SU-DHL-6 (cell line): Measurements from ENCODE around the gene FKBP9.
"Not testable (repeated sequence)": the region's sequence is repeated elsewhere in the genome, so short reads cannot be mapped to it uniquely, and the experiment has no call there.

Experiments
- H2AFZ ChIP-seq: fragments of 200-600 bp; sonication (generic); 2 replicates; pipeline ENCODE4 v1.6.1; 2014; ENCODE audit warnings: low read depth, mild to moderate bottlenecking, moderate library complexity, mixed read lengths, antibody characterized with exemption, low read length; ENCODE audit not compliant: severe bottlenecking
- H3F3A ChIP-seq: fragments of 200-600 bp; shearing (Covaris generic); 2 replicates; pipeline ENCODE4 v1.6.0; 2016; ENCODE audit warnings: antibody characterized with exemption, mild to moderate bottlenecking; ENCODE audit not compliant: insufficient read depth
- H3K27ac ChIP-seq: fragments of 200-600 bp; sonication (generic); 2 replicates; pipeline ENCODE4 v1.5.1; 2016; ENCODE audit warnings: low read depth, mild to moderate bottlenecking, low read length, moderate library complexity, mixed read lengths
- H3K27me3 ChIP-seq: fragments of 200-600 bp; sonication (generic), shearing (Covaris generic); 2 replicates; pipeline ENCODE4 v1.6.0; 2014; ENCODE audit warnings: mild to moderate bottlenecking, low read length
- H3K36me3 ChIP-seq: fragments of 200-600 bp; sonication (generic); 2 replicates; pipeline ENCODE4 v1.6.1; 2014; ENCODE audit warnings: mild to moderate bottlenecking, low read length, mixed read lengths
- H3K4me2 ChIP-seq: fragments of 300-600, 200-600 bp; shearing (Covaris generic), sonication (generic); 2 replicates; pipeline ENCODE4 v1.6.0; 2014; ENCODE audit warnings: low read length, low read depth, mild to moderate bottlenecking; ENCODE audit not compliant: poor library complexity, severe bottlenecking
- H3K4me3 ChIP-seq: fragments of 200-600 bp; sonication (generic); 2 replicates; pipeline ENCODE4 v1.5.1; 2014; ENCODE audit warnings: antibody characterized with exemption, low read length, mild to moderate bottlenecking, mixed read lengths; ENCODE audit not compliant: insufficient read depth, poor library complexity, severe bottlenecking
- H3K79me2 ChIP-seq: fragments of 200-600 bp; sonication (generic); 2 replicates; pipeline ENCODE4 v1.6.1; 2014; ENCODE audit warnings: mild to moderate bottlenecking, low read length, moderate library complexity; ENCODE audit not compliant: insufficient read depth
- H3K9ac ChIP-seq: fragments of 200-600 bp; sonication (generic); 2 replicates; pipeline ENCODE4 v1.7.0; 2014; ENCODE audit warnings: mild to moderate bottlenecking, low read length
- H3K9me2 ChIP-seq: fragments of 200-600 bp; sonication (generic); replicated peaks from 2 replicates; pipeline ENCODE4 v1.6.1; 2014; ENCODE audit warnings: low read length; ENCODE audit not compliant: insufficient read depth
- H3K9me3 ChIP-seq: fragments of 200-600 bp; sonication (generic); 2 replicates; pipeline ENCODE4 v1.6.1; 2014; ENCODE audit warnings: low read length, mixed read lengths; ENCODE audit not compliant: insufficient read depth
- H4K20me1 ChIP-seq: fragments of 200-600 bp; sonication (generic); 2 replicates; pipeline ENCODE4 v1.6.1; 2014; ENCODE audit warnings: low read depth, mild to moderate bottlenecking, antibody characterized with exemption, low read length, moderate library complexity, mixed read lengths
- EZH2phosphoT487 ChIP-seq: fragments of 200-600 bp; sonication (generic), shearing (Covaris generic); conservative IDR thresholded peaks from 2 replicates; pipeline ENCODE4 v1.6.1; 2018; ENCODE audit warnings: mild to moderate bottlenecking, antibody characterized with exemption, low read length, moderate library complexity, mixed read lengths
- TF ChIP-seq, protein P1 (sequence below): fragments of 200-600 bp; sonication (generic); IDR thresholded peaks from one replicate; pipeline ENCODE4 v1.5.1; 2017; ENCODE audit warnings: antibody characterized with exemption, mild to moderate bottlenecking, low read length, moderate library complexity; ENCODE audit not compliant: insufficient read depth, poor library complexity, severe bottlenecking

The FKBP9 gene

DNA sequence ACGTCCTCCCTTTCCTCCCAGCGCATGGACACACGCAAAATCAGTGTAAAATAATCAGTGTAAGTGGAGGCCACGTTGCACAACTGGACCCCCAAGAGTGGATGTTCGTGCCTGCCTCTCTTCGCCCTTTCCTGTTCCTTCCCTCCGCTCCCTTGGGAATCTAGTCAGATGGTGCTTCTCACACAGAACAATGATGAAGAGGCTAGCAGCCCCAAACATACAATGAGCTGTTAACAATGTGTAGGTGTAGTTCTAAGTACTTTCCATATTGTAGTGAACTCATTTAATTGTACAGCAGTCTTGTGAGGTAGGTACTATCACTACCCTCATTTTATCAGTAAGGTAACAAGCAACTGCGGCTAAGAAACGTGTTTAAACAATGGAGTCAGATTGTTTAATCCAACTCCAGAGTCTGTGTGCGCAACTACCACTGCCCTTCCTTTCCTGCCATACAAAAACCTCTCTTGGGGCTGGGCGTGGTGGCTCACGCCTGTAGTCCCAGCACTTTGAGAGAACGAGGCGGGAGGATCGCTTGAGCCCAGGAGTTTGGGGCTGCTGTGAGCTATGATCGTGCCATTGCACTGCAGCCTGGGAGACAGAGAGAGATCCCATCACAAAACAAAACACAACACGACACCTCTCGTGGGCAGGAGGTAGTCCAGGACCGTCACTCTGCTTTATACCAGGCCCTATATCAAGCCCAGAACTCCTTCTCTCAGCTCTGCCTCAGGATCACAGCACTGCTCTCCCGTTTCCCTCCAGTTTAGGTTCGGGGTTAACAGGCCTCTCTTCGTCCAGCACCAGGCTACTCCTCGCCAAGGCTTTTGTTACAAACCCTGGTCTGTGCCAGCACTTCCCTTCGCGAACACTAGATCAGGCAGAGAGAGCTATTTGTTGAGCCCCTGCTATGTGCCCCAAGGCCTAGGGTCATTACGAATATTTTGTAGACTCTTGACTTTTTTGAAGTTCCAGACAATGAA is 1.1 kb downstream of the FKBP9 start:
- no peaks in the 10 kb centered on the region for H3K27me3 ChIP-seq
- H3K4me2 ChIP-seq: no peak overlapping the region
- no peak overlapping the region for H2AFZ ChIP-seq
- H3K36me3 ChIP-seq: no peaks in the 10 kb centered on the region
- H3K9me3 ChIP-seq: no peaks in the 10 kb centered on the region
- H3K4me3 ChIP-seq: no peak overlapping the region
- no peak overlapping the region for H3K27ac ChIP-seq
- H3K79me2 ChIP-seq: no peaks in the 10 kb centered on the region
- no peaks in the 10 kb centered on the region for H3K9me2 ChIP-seq
- H4K20me1 ChIP-seq: no peaks in the 10 kb centered on the region
- TF ChIP-seq, protein P1, sequence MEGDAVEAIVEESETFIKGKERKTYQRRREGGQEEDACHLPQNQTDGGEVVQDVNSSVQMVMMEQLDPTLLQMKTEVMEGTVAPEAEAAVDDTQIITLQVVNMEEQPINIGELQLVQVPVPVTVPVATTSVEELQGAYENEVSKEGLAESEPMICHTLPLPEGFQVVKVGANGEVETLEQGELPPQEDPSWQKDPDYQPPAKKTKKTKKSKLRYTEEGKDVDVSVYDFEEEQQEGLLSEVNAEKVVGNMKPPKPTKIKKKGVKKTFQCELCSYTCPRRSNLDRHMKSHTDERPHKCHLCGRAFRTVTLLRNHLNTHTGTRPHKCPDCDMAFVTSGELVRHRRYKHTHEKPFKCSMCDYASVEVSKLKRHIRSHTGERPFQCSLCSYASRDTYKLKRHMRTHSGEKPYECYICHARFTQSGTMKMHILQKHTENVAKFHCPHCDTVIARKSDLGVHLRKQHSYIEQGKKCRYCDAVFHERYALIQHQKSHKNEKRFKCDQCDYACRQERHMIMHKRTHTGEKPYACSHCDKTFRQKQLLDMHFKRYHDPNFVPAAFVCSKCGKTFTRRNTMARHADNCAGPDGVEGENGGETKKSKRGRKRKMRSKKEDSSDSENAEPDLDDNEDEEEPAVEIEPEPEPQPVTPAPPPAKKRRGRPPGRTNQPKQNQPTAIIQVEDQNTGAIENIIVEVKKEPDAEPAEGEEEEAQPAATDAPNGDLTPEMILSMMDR: no peak
- no peak for TF ChIP-seq EZH2phosphoT487
- no peak overlapping the region for H3K9ac ChIP-seq
- no peaks in the 10 kb centered on the region for H3F3A ChIP-seq

DNA sequence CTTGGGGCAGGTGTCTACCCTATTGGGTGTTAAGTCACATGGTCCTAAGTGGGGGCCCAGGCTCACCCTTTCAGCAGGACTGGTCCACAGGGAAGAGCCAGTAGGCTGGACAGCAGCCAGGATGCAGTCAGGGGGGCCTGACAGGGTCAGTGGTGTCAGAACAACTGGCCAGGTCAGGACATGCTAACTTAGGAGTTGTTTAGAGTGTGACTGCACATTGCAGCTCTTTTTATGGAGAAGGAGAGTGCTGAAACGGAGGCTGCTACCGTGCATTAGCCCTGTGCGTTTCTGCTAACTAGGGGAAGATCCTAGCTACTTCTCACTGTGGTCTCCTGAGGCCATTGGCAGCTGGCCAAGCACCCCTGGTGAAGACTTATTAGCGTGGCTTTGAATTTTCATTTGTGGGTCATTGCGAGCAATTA is 6.7 kb downstream of the FKBP9 start:
- H3K9me3 ChIP-seq, H2AFZ ChIP-seq, H3K9me2 ChIP-seq, H3K79me2 ChIP-seq, H3K4me2 ChIP-seq, H3K27ac ChIP-seq, H3K9ac ChIP-seq, H3K36me3 ChIP-seq, H3K27me3 ChIP-seq, H4K20me1 ChIP-seq, H3F3A ChIP-seq, H3K4me3 ChIP-seq: not testable (repeated sequence)

DNA sequence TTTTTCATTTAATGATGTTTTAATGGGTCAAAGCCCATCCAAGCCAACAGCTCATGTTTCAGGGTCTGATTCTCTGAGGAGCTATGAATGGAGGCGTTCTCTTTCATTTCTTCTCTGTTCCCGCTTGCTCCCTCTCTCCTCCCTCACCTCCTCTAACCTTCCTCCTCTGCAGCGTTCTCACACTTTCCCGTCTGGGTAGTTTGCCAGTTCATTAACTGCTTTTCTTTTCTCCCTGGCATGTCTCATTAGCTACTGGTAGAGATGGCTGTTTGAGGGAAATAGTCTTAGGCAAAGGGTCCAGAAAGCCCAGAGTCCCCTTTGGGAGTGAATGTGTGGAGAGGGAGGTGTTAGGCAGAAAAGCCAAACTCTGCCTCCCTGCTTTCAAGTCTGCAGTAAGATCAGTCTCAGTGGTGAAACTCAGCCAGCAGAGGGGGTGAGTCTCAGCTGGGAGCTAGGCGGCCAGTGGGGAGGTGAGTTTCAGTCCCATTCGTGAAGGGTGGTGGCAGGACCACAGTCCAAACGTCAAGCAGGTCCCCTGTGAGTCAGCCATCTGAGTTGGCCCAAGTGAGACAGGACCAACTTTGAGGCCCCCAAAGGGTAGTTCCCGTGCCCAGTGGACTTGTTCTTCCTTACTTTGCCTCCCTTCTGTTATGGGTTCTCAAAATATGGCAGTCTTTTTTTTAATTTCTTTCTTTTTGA is 7.4 kb downstream of the FKBP9 start:
- H4K20me1 ChIP-seq, H3K4me2 ChIP-seq, H3K4me3 ChIP-seq, H3K9me2 ChIP-seq, H3K9ac ChIP-seq, H3K27me3 ChIP-seq, H3K79me2 ChIP-seq, H3K27ac ChIP-seq, H2AFZ ChIP-seq, H3K9me3 ChIP-seq, H3K36me3 ChIP-seq, H3F3A ChIP-seq: not testable (repeated sequence)

DNA sequence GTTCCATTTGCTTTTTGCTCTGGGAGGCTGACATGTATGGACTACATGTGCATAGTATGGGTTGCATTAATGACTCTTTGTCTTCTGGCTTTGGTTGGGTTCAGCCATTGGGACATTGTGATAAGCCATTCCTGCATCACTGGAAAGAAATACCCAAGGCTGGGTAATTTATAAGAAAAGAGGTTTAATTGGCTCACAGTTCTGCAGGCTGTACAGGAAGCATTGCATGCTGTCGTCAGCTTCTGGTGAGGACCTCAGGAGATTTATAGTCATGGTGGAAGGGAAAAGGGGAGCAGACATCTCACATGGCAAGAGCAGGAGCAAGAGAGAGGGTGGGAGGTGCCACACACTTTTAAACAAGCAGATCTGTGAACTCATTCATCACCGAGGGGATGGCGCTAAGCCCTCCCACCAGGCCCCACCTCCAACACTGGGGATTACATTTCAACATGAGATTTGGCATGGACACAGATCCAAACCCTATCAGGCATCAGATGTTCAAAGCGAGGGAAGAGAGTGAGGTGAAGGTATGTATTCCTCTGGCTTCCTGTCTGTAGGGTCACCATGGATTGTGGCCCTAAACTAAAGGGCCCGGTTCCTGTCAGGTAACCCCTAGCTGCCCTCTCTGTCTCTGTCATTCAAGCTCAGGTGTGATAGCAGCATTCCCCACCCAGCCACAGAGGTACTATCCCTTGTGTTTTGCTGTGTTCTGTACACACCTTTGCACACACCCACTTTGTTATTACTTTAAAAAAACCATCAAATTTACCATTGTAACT is 9.4 kb downstream of the FKBP9 start:
- not testable (repeated sequence) for H3K4me2 ChIP-seq, H3K9me2 ChIP-seq, H4K20me1 ChIP-seq, H2AFZ ChIP-seq, H3K27me3 ChIP-seq, H3K79me2 ChIP-seq, H3K27ac ChIP-seq, H3K9me3 ChIP-seq, H3K4me3 ChIP-seq, H3F3A ChIP-seq, H3K36me3 ChIP-seq, H3K9ac ChIP-seq

DNA sequence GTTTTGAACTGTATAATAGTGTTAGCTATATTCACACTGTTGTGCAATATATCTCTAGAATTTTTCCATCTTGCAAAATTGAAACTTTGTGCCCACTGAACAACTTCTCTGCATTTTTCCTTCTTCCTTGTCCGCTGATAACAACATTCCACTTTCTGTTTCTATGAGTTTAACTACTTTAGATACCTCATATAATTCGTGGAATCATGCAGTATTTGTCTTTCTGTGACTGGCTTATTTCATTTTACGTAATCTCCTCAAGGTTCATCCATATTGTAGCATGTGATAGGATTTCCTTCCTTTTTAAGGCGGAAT is 10.0 kb downstream of the FKBP9 start:
- not testable (repeated sequence) for H3K9me2 ChIP-seq, H3K27ac ChIP-seq, H4K20me1 ChIP-seq, H3K9me3 ChIP-seq, H3K9ac ChIP-seq, H3K4me3 ChIP-seq, H3K4me2 ChIP-seq, H2AFZ ChIP-seq, H3K36me3 ChIP-seq, H3K27me3 ChIP-seq, H3K79me2 ChIP-seq, H3F3A ChIP-seq

DNA sequence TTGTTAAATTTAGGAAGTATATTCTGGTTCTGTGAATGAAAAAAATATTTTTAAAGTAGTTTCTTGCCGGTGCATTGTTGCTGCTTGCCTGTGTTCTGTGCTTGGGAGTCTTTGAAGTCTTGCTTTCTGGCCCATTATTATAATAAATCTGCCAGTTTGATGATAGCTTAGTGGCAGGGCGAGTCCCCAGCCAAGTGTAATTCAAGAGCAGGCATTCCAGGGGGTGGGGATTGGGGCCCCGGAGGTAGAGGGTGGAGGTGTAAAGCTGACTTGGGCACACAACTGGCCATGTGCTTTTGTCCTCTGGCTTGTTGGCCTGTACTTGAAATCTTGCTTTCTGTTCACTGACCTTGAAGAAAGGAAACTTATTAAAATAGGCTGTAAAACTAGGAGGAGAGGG is 14.7 kb downstream of the FKBP9 start:
- H3K79me2 ChIP-seq, H3K36me3 ChIP-seq, H3K9me3 ChIP-seq, H3K9ac ChIP-seq, H4K20me1 ChIP-seq, H2AFZ ChIP-seq, H3K4me3 ChIP-seq, H3K27me3 ChIP-seq, H3K4me2 ChIP-seq, H3K9me2 ChIP-seq, H3F3A ChIP-seq, H3K27ac ChIP-seq: not testable (repeated sequence)

DNA sequence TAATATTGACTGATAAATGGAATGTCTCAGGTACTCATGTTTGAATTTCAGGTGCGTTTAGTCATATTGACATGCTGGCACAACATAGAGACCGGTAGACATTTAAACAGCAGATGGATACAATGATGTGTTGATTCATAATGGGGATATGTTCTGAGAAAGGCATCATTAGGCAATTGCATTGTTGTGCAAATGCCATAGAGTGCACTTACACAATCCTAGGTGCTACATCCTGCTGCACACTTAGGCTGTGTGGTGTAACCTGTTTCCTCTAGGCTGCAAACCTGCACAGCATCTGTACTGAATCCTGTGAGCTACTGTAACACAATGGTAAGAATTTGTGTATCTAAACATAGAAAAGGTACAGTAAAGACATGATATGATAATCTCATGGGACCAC is 19.9 kb downstream of the FKBP9 start:
- H3K9me3 ChIP-seq, H3K4me2 ChIP-seq, H3K79me2 ChIP-seq, H3F3A ChIP-seq, H3K9me2 ChIP-seq, H3K9ac ChIP-seq, H2AFZ ChIP-seq, H3K36me3 ChIP-seq, H4K20me1 ChIP-seq, H3K27me3 ChIP-seq, H3K4me3 ChIP-seq, H3K27ac ChIP-seq: not testable (repeated sequence)
